B cell (primary cell): ENCODE results near the gene DGAT2. TPM values are rescaled to one million over a fixed set of nuclear protein-coding genes. Genes with fewer than 3 reads are reported as not detected.

ENCODE experiments used
- ATAC-seq: fragments of 200-7000 bp; cut with Tn5 transposase; one replicate; pipeline ENCODE4 v1.10.0; 2021; ENCODE audit warnings: low read depth, mild to moderate bottlenecking, moderate number of reproducible peaks, moderate library complexity
- CTCF ChIA-PET: fragments of 350-600 bp; sonication (Branson Sonifier 250); formaldehyde crosslinking; loops from one replicate; lab custom pipeline; 2021; ENCODE audit warnings: antibody characterized with exemption, inconsistent platforms; lab: Charles Lee
- POLR2A ChIA-PET: fragments of 350-600 bp; sonication (Branson Sonifier 250); formaldehyde crosslinking; loops from one replicate; lab custom pipeline; 2021; ENCODE audit warnings: antibody characterized with exemption; lab: Charles Lee
- DNase-seq: peaks from one replicate; pipeline ENCODE4 v3.0.0; 2013
- H2AFZ ChIP-seq: 2 replicates; pipeline ENCODE4 v1.6.1; 2012; ENCODE audit warnings: mild to moderate bottlenecking, low read depth, low read length; ENCODE audit not compliant: insufficient read depth, poor library complexity, severe bottlenecking
- H3K27ac ChIP-seq, 2 donors: 1 replicate in 1 of 2; 2 replicates in 1 of 2; pipeline ENCODE4 v1.5.1; 2012 to 2013; ENCODE audit warnings: low read length in 2 of 2, mild to moderate bottlenecking in 2 of 2, moderate library complexity in 1 of 2
- H3K27me3 ChIP-seq, 4 experiments: fragments of 200-600 bp in 1 of 4; sonication (generic) in 1 of 4; replicated peaks in 1 of 4; 1 replicate in 2 of 4; 2 replicates in 2 of 4; pipeline versions ENCODE4 v1.6.1 to v1.7.0; 2013 to 2016; ENCODE audit warnings: low read length in 3 of 4, mild to moderate bottlenecking in 2 of 4, mixed read lengths in 1 of 4, moderate library complexity in 1 of 4; ENCODE audit not compliant: insufficient read depth in 4 of 4, control insufficient read depth in 3 of 4; ENCODE audit errors: control extremely low read depth in 1 of 4
- H3K36me3 ChIP-seq, 2 experiments: replicated peaks in 1 of 2; 1 replicate in 1 of 2; 2 replicates in 1 of 2; pipeline versions ENCODE4 v1.6.1 to v1.7.1; 2013; ENCODE audit warnings: low read length in 1 of 2; ENCODE audit not compliant: insufficient read depth in 2 of 2, control insufficient read depth in 1 of 2; ENCODE audit errors: control extremely low read depth in 1 of 2, extremely low read depth in 1 of 2
- H3K4me1 ChIP-seq, 2 donors: fragments of 200-600 bp in 1 of 2; sonication (generic) in 1 of 2; 1 replicate in 1 of 2; 2 replicates in 1 of 2; pipeline versions ENCODE4 v1.5.1 to v1.6.1; 2013 to 2017; ENCODE audit warnings: low read length in 2 of 2; ENCODE audit not compliant: control insufficient read depth in 2 of 2, insufficient read depth in 2 of 2
- H3K4me2 ChIP-seq: replicated peaks from 2 replicates; pipeline ENCODE3; 2012; ENCODE audit warnings: mild to moderate bottlenecking, low read depth, low read length; ENCODE audit not compliant: poor library complexity, severe bottlenecking
- H3K4me3 ChIP-seq, 5 experiments: fragments of 200-600 bp in 1 of 5; sonication (generic) in 1 of 5; 1 replicate in 3 of 5; 2 replicates in 2 of 5; pipeline versions ENCODE4 v1.5.1 to v1.7.0; 2011 to 2016; ENCODE audit warnings: low read length in 4 of 5, mild to moderate bottlenecking in 4 of 5, low read depth in 2 of 5, control low read depth in 1 of 5, moderate library complexity in 1 of 5; ENCODE audit not compliant: insufficient read depth in 1 of 5; ENCODE audit errors: control extremely low read depth in 1 of 5, extremely low read depth in 1 of 5
- H3K79me2 ChIP-seq: fragments of 200-600 bp; sonication (generic); one replicate; pipeline ENCODE4 v1.6.0; 2016; ENCODE audit warnings: low read length; ENCODE audit not compliant: control insufficient read depth, insufficient read depth
- H3K9ac ChIP-seq: fragments of 200-600 bp; sonication (generic); 2 replicates; pipeline ENCODE4 v1.6.1; 2017; ENCODE audit warnings: mild to moderate bottlenecking, low read length, moderate library complexity
- H3K9me3 ChIP-seq, 3 donors: one replicate each; pipeline versions ENCODE4 v1.6.1 to v1.7.1; 2013; ENCODE audit warnings: low read length in 2 of 3; ENCODE audit not compliant: control insufficient read depth in 2 of 3, insufficient read depth in 1 of 3; ENCODE audit errors: control extremely low read depth in 1 of 3
- H4K20me1 ChIP-seq: 2 replicates; pipeline ENCODE4 v1.6.0; 2012; ENCODE audit warnings: mild to moderate bottlenecking, low read length; ENCODE audit not compliant: insufficient read depth, control insufficient read depth, poor library complexity, severe bottlenecking
- H3K27ac Mint-ChIP-seq: one replicate; pipeline ENCODE4 v1.8.0; 2021; ENCODE audit warnings: mixed read lengths
- H3K27me3 Mint-ChIP-seq: one replicate; pipeline ENCODE4 v1.8.0; 2021; ENCODE audit warnings: mixed read lengths
- H3K4me1 Mint-ChIP-seq: one replicate; pipeline ENCODE4 v1.8.0; 2021; ENCODE audit warnings: mixed read lengths
- H3K4me3 Mint-ChIP-seq: one replicate; pipeline ENCODE4 v1.8.0; 2021; ENCODE audit warnings: mixed read lengths
- H3K9me3 Mint-ChIP-seq: one replicate; pipeline ENCODE4 v1.8.0; 2022; ENCODE audit warnings: mixed read lengths; ENCODE audit not compliant: insufficient read depth
- CTCF ChIP-seq: fragments of 200-600 bp; IDR thresholded peaks from one replicate; pipeline ENCODE4 v1.8.0; 2022; ENCODE audit warnings: antibody characterized with exemption, mild to moderate bottlenecking
- EZH2 ChIP-seq: IDR thresholded peaks from 2 replicates; pipeline ENCODE4 v1.6.1; 2012; ENCODE audit warnings: borderline replicate concordance, low read depth, mild to moderate bottlenecking, moderate library complexity, low read length; ENCODE audit not compliant: insufficient read depth, poor library complexity, severe bottlenecking
- WGBS: methylation state at CpG from one replicate; pipeline ENCODE4 v1.1.5; 2013; ENCODE audit warnings: missing lambda C conversion rate; ENCODE audit not compliant: insufficient coverage; 5-methylcytosine and 5-hydroxymethylcytosine counted together
- intact Hi-C: fragments of 100-400 bp; cut with micrococcal nuclease; formaldehyde crosslinking; loops from one replicate; pipeline ENCODE4 v1.10.0; 2022
- polyA plus RNA-seq: library from polyadenylated mRNA; depleted of rRNA; stranded (reverse); fragments of >200 nt; gene quantifications from 2 replicates; pipeline ENCODE4 v1.2.3, GENCODE V29; 2012
- total RNA-seq, 2 donors: library from RNA; stranded (reverse); fragments of 120-200 nt in 1 of 2; gene quantifications; 1 replicate in 1 of 2; 2 replicates in 1 of 2; pipeline versions ENCODE4 v1.2.3 to v1.2.4, GENCODE V29; 2013 to 2022

The DGAT2 gene
- total and polyA plus RNA-seq, 2 donors (not counting 1 experiment from before 2014, with no cell fraction given): 5.8 to 6.5 TPM

- Histone ChIP-seq H3K4me1 (peaks cover 0 to 6% of the 10 kb centered on the region in 2 donors), H3K36me3 (peaks cover 0 to 9% of the 10 kb centered on the region in 2 experiments), H3K27ac (no peak overlapping the region), H3K9ac (no peak overlapping the region), H3K9me3 (no peaks in the 10 kb centered on the region), H4K20me1 (no peaks in the 10 kb centered on the region), H3K79me2 (no peaks in the 10 kb centered on the region), H3K4me2 (no peak overlapping the region), H3K4me3 (no peak overlapping the region), H3K27me3 (no peaks in the 10 kb centered on the region), H2AFZ (no peak overlapping the region)
- intact Hi-C loops: no loop called here
- Mint-ChIP-seq H3K27ac (no peak overlapping the region), H3K4me1 (peaks cover 8% of the 10 kb centered on the region), H3K4me3 (no peak overlapping the region), H3K9me3 (no peaks in the 10 kb centered on the region), H3K27me3 (no peaks in the 10 kb centered on the region)
- TF ChIP-seq EZH2 (no peak), CTCF (no peak)
- ATAC-seq (no peak), DNase-seq (no peak)
- ChIA-PET CTCF (interaction anchor here (1.2 to 3.6 kb wide), 2 partner anchors 73 kb away, joined by 3 to 11 read pairs; no protein-coding TSS in a partner anchor), POLR2A (interaction anchor here (0.5 kb wide), 1 partner anchor 31 kb away, joined by 3 read pairs; no protein-coding TSS in a partner anchor)
- WGBS: 81% methylated on average over 2 of the region's 4 CpGs
Measured at GRCh38 chr11:75795276-75796090, 26.9 kb downstream of the DGAT2 start.

DNA sequence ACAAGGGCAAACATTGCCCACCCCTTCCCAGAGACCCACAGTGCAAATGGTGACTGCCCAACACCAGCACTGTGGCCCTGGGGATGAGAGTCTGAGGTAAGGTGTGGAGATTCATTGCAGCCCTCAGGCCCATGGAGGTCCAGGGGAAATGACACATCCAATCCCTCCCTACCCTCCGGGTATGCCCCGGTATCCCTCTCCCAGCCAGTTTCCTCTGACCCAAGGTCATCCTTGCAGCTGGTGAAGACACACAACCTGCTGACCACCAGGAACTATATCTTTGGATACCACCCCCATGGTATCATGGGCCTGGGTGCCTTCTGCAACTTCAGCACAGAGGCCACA, 27.5 kb downstream of the DGAT2 start:
- 100% methylated on average over 2 of the region's 2 CpGs for WGBS

More for the DNA sequence above, 27.5 kb downstream of the DGAT2 start:
- CTCF ChIA-PET: interaction anchor here (1.2 kb wide), 1 partner anchor 73 kb away, joined by 3 read pairs; no protein-coding TSS in a partner anchor
- H3K27ac Mint-ChIP-seq: no peak overlapping the region
- H3K9me3 ChIP-seq: no peaks in the 10 kb centered on the region
- H3K4me3 ChIP-seq: no peak overlapping the region
- H3K27me3 Mint-ChIP-seq: no peaks in the 10 kb centered on the region
- H3K4me1 Mint-ChIP-seq: peaks cover 8% of the 10 kb centered on the region
- H3K4me1 ChIP-seq: peaks cover 0 to 6% of the 10 kb centered on the region in 2 donors
- no peaks in the 10 kb centered on the region for H3K79me2 ChIP-seq
- H3K9me3 Mint-ChIP-seq: no peaks in the 10 kb centered on the region
- no peak overlapping the region for H2AFZ ChIP-seq
- H3K4me2 ChIP-seq: no peak overlapping the region
- no peak for TF ChIP-seq EZH2
- no peak overlapping the region for H3K27ac ChIP-seq
- H3K27me3 ChIP-seq: no peaks in the 10 kb centered on the region
- H3K4me3 Mint-ChIP-seq: no peak overlapping the region
- H4K20me1 ChIP-seq: no peaks in the 10 kb centered on the region
- H3K36me3 ChIP-seq: peaks cover 0 to 6% of the 10 kb centered on the region in 2 experiments
- no peak overlapping the region for H3K9ac ChIP-seq
- DNase-seq (no peak), ATAC-seq (no peak)
- intact Hi-C loops: no loop called here
- POLR2A ChIA-PET: interaction anchor here (0.5 kb wide), 1 partner anchor 31 kb away, joined by 3 read pairs; no protein-coding TSS in a partner anchor
